Epithelial cell of esophagus (primary cell): ENCODE data around the gene LMTK2.

Source experiments
- DNase-seq: peaks from one replicate; pipeline ENCODE4 v3.0.0; 2010; ENCODE audit warnings: low read depth
- H3K4me3 ChIP-seq: 2 replicates; pipeline ENCODE4 v1.5.1; 2011; ENCODE audit warnings: mild to moderate bottlenecking, low read length, control low read depth
- CTCF ChIP-seq: IDR thresholded peaks from 2 replicates; pipeline ENCODE4 v1.5.1; 2011; ENCODE audit warnings: low read depth, mild to moderate bottlenecking, low read length, control low read depth, inconsistent platforms; ENCODE audit not compliant: insufficient read depth; ENCODE audit errors: missing control alignments

Gene LMTK2

GRCh38 chr7:98240961-98241673 is 134.5 kb downstream of the LMTK2 start:
- DNase-seq: peak; percentile 41
- peak; percentile 75 for TF ChIP-seq CTCF
- H3K4me3 ChIP-seq: no peak overlapping the region

GRCh38 chr7:98241674-98242241 is 135.1 kb downstream of the LMTK2 start:
- DNase-seq: no peak
- no peak for TF ChIP-seq CTCF
- no peak overlapping the region for H3K4me3 ChIP-seq

- no peak for DNase-seq
- no peak for TF ChIP-seq CTCF
- H3K4me3 ChIP-seq: no peak overlapping the region
These were observed 135.7 kb downstream of the LMTK2 start for GRCh38 chr7:98242342-98242741.

- TF ChIP-seq CTCF: no peak
These were observed 136.3 kb downstream of the LMTK2 start for GRCh38 chr7:98242934-98243333.

GRCh38 chr7:98244871-98245270 is 138.2 kb downstream of the LMTK2 start:
- no peak overlapping the region for H3K4me3 ChIP-seq
- DNase-seq: no peak
- TF ChIP-seq CTCF: no peak

More at GRCh38 chr7:98242934-98243333, 136.3 kb downstream of the LMTK2 start:
- no peak overlapping the region for H3K4me3 ChIP-seq
- DNase-seq: no peak

GRCh38 chr7:98248156-98248555 is 141.5 kb downstream of the LMTK2 start:
- no peak for DNase-seq
- no peak for TF ChIP-seq CTCF
- no peak overlapping the region for H3K4me3 ChIP-seq

GRCh38 chr7:98249106-98249505 is 142.4 kb downstream of the LMTK2 start:
- TF ChIP-seq CTCF: no peak
- DNase-seq: no peak
- H3K4me3 ChIP-seq: no peak overlapping the region
